HG03469 (cell line): ENCODE measurements around the gene SUGCT.
"Not testable (repeated sequence)": the region's sequence is repeated elsewhere in the genome, so short reads cannot be mapped to it uniquely, and the experiment has no call there.

ENCODE experiments used
- ATAC-seq: cut with Tn5 transposase; IDR thresholded peaks from one replicate; pipeline ENCODE4 v1.9.1; 2021; ENCODE audit warnings: mild to moderate bottlenecking, moderate library complexity, moderate number of reproducible peaks; ENCODE audit not compliant: unreplicated experiment

SUGCT gene

DNA sequence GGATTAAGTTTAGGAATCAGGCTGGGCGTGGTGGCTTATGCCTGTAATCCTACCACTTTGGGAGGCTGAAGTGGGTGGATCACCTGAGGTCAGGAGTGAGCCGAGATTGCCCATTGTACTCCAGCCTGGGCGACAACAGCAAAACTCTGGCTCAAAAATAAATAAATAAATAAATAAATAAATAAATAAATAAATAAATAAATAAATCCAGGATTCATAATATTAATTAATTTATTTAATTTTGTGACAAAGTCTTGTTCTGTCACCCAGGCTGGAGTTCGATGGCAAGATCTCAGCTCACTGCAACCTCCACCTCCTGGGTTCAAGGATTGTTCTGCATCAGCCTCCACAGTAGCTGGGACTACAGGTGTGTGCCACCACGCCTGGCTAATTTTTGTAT is 4.2 kb downstream of the SUGCT start:
- no peak for ATAC-seq

DNA sequence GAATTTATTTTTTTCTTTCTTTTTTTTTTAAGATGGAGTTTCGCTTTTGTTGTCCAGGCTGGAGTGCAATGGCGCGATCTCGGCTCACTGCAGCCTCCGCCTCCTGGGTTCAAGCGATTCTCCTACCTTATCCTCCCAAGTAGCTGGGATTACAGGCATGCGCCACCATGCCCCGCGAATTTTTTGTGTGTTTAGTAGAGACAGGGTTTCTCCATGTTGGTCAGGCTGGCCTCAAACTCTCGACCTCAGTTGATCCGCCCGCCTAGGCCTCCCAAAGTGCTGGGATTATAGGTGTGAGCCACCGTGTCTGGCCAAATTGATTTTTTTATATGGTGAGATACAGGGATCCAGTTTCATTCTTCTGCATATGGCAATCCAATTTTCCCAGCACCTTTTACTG is 5.1 kb downstream of the SUGCT start:
- ATAC-seq: not testable (repeated sequence)

DNA sequence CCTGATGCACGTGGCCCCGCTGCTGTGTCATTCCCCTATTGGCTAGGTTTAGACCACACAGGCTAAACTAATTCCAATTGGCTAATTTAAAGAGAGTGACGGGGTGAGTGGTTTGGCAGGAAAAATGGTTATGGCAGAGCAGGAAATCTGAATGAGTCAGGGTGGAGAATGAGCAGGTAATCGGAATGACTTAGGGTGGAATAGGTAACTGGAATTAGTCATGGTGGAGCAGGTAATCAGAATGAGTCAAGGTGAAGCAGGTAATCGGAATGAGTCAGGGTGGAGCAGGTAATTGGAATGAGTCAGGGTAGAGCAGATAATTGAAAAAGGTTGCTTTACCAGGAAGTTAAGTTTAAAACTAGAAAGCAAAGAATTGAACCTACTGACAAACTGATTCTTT is 7.1 kb downstream of the SUGCT start:
- ATAC-seq: not testable (repeated sequence)

DNA sequence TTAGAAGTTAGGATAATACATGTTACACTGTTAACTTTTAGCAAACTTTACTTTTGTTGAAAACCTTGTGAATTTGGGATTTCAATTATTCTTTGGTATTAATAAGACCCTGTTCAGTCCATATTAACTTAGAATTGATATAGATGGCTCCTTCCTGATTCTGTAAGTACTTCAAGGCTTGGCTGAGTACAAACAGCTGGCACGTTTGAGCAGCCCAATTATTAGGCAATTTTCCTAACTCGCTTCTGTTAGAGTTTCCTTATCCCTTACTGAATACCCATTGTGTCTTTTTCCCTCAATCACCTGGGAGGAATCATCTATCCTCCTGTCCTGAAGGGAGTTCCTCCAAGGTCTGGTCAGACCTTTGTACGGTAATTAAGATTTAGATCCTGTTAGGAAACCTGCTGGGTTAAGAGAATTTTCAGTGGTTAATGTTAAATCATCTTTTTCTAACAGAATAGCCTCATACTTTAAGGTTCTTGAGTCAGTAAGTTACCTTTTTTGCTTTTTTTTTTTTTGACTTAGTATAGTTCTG is 10.9 kb downstream of the SUGCT start:
- ATAC-seq: not testable (repeated sequence)

DNA sequence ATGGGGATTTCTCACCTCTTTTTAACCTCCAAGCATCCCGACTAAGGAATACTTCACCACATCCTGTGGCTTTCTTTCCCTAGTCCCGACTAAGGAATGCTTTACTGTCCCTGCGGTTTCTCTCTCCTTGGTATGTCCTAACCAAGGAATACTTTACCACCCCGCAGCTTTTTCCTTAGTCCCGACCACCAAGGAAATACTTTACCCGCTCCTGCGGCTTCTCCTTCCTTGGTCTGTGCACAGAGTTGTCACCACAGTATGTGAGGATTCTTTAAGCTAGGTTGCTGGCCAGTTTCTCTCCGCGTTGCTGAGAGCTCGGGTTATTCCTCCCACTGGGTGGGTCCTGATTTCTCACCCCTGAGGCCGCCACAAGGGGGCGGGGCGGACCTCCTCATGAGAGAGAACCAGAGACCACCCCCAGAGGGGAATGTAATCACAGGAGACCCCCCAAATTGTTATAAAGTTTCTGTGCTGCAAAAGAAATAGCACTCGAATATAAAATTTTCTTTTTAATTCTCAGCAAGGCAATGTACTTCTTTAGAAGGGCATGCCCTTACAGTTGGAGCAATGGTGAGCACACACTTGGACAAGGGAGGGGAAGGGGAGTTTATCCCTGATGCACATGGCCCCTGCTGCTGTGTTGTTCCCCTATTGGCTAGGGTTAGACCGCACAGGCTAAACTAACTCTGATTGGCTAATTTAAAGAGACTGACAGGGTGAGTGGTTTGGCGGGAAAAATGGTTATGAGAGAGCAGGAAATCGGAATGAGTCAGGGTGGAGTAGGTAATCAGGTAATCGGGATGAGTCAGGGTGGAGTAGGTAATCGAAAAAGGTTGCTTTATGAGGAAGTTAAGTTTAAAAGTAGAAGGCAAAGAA is 12.8 kb downstream of the SUGCT start:
- ATAC-seq: no peak

DNA sequence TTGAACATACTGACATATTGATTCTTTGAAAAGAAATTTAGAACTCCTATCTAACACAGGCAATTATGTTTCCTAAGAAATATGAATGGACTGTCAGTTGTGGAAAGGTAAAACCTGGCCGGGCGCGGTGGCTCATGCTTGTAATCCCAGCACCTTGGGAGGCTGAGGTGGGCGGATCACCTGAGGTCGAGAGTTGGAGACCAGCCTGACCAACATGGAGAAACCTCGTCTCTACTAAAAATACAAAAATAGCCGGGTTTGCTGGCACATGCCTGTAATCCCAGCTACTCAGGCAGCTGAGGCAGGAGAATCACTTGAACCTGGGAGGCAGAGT is 13.4 kb downstream of the SUGCT start:
- not testable (repeated sequence) for ATAC-seq

DNA sequence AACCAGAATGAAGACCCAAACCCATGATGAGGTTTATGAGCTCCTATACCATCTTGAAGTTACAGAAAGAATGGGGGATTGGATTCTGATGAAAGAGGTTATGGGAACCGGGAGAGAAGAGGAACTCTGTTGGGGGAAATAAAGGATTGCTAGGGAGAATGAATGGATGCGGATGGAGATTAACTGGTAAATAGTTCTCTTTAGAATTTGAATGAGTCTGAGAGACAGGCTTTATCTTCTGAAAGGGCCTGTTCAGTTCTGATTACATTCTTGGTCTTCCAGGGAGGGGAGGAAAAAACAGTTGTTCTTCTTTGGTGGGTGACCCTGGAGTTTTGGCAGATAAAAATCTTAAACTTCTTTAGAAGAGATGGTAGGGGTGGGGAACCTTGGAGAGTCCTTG is 13.9 kb downstream of the SUGCT start:
- ATAC-seq: no peak

DNA sequence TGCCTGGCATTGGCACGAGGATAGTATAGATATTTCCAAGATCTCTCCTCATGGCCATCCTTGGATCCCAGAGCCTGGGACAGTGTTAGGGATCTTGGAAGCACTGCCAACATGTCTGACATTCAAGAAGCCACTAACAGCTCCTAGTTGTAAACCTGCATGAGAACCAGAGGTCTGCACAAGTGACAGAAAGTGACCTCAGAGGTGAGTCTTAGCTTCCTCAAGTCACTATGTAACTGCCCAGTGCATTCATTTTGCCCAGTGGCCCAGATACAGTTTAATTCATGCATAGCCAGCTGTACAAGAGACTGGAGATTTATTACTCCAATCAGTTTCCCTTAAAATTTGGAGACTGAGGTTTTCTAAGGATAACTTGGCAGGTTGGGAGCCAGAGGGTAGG is 16.7 kb downstream of the SUGCT start:
- no peak for ATAC-seq

DNA sequence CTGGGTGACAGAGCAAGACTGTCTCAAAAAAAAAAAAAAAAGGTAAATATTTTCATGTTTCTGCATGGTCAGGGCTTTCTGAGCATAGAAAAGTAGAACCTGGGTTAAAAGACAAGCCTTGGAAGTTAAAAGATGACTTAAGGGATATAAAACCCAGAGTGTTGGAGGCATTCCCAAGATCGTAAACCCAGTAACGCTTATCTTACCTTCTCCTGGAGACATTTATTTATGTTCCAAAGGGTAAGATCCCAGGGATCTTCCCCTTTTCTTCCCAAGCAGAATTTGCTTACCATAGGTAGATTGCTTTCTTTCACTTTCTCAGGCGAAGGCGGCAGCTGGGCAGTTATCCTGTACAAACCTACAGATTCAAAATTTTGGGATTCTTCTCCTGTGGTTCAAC is 22.2 kb downstream of the SUGCT start:
- no peak for ATAC-seq

DNA sequence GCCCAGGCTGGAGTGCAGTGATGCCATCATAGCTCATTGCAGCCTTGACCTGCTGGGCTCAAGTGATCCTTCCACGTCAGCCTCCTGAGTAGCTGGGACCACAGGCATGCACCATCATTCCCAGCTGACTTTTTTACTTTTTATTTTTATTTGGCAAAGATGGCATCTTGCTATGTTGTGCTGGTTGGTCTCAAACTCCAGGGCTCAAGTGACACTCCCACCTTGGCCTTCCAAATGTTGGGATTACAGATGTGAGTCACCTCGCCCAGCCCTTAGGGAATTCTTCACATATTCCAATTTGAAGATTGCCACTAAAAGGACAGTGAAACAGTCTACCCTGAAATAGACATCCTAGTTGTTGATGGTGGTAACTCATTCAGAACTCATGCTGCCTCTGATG is 27.7 kb downstream of the SUGCT start:
- no peak for ATAC-seq

DNA sequence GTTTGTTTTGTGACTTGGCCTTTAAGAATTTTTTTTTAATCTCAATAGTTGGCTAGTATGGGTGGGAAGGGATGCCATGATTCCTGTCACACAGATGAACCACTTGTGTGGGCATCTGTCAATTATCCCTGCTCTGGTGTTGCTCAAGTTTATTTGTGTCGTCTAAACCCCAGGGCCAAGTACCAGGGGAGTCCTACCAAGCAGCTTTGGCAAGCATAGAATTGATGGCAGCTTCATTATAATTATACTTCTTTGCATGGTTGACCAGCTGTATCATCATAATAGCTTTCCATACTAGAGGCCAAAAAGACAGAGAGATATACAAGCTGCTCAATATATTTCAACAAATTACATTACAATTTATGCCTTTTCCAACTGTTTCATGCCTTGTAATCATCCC is 30.4 kb downstream of the SUGCT start:
- ATAC-seq: no peak

DNA sequence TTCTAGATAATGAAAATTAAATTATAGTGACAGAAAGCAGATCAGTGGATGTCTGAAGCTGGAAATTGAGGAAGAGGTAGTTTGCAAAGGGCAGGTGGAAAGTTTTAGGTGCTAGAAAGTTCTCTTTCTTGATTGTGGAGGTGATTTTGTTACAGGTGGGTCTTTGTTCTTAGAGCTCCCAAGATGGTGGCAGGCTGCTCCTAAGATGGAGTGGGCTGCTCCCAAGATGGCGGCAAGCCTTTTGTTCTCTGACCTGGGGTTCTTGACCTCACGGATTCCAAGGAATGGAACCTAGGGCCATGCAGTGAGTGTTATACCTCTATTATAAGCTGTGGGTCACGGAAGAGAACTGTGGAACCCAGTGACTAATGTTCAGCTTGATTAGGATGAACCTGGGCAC is 32.5 kb downstream of the SUGCT start:
- ATAC-seq: no peak

DNA sequence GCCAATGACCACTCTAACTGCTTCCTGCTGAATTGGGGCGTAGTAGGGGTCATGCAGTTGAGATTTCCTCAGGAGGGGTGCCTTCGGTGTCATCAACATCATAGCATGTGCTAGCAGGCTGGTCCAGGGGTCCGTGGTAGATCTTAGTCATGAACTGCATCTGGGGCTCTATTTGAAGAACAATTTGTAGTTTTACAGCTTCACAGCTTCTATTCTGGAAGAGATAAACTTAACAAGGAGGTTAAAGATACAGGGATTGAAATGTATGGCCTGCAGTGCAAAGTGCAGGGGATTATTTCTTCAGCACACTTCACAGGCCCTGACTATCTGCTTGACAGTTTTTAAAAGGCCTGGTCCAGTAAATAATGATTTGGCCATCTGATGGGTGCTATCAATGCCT is 33.5 kb downstream of the SUGCT start:
- ATAC-seq: not testable (repeated sequence)

DNA sequence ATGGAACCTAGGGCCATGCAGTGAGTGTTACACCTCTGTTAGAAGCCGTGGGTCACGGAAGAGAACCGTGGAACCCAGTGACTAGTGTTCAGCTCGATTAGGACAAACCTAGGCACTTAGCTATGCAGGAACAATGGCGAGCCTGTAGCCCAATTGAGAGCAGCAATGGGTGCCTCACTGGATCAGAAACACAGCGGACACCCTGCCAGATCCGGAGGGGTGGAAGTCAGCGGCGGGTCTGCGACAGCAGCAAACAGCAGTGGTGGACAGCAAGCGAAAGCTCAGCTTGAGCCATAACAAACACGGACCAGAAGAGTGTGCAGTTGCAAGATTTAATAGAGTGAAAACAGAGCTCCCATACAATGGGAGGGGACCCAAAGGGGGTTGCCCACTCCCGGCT is 38.3 kb downstream of the SUGCT start:
- ATAC-seq: not testable (repeated sequence)

DNA sequence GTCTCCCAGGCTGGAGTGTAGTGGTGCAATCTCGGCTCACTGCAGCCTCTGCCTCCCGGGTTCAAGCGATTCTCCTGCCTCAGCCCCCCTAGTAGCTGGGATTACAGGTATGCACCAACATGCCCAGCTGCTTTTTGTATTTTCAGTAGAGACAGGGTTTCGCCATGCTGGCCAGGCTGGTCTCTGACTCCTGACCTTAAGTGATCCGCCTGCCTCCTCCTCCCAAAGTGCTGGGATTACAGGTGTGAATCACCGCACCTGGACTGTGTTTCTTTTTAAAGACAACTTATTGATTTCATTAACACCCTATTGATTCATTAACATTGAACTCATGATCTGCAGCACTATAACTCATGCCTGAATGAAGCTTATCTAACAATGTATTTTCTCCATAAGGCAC is 40.5 kb downstream of the SUGCT start:
- not testable (repeated sequence) for ATAC-seq

DNA sequence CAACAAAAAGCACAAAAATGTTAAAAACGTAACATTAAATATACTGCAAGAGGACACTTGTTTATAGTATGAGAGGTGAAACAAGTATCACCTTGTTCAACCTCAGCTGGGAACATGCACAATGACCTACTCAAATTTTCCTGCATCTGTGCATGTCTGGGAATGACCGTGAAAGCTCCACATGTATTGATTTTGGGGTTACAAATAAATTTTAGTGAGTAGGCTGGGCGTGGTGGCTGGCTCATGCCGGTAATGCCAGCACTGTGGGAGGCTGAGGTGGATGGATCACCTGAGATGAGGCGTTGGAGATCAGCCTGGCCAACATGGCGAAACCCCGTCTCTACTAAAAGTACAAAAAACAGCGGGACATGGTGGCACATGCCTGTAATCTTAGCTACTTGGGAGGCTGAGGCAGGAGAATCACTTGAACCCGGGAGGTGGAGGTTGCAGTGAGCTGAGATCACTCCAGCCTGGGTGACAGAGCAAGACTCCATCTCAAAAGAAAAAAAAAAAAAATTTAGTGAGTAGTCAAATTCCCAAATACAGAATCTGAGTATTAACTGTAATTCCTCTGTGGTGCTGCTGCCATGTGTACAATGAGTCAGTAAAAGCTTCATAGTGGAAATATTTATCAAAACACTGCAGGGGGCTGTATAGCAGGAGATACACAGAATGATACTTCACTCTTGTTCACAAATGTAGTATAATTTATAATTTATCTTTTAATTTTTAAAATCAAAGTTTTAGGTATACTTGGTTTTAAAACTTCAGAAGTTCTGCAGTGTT is 41.1 kb downstream of the SUGCT start:
- ATAC-seq: no peak

DNA sequence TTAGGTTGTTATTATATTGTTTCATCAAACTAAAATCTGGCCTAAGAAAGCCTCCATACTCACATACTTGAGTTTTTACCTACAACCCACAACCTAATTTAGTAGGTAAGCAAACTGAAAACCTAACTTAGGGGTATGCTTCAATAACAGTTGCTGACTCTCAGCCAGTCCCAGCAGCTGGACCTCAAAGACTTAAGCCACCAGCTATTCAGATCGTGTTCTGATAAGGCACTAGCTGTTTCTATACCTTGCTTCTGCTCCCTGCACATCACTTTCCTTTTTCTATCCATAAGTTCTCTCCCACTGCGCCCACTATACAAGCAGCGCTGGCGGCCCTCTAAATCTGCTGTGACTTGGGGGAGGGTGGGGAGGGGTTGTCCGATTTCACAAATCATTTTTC is 42.3 kb downstream of the SUGCT start:
- no peak for ATAC-seq

DNA sequence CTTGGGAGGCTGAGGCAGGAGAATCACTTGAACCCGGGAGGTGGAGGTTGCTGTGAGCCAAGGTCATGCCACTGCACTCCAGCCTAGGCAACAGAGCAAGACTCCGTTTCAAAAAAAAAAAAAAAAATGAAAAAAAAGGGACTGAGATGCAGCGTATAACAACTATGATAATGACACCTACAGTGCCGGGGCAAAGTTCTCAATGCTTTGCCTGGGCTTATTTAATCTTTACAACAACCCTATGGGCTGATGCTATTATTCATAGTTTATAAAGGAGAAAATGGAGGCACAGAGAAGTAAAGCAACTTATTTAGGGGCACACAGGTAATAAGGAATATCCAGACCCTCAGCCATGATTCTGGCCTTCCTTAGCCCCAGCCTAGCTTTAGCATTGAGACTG is 47.6 kb downstream of the SUGCT start:
- ATAC-seq: no peak

DNA sequence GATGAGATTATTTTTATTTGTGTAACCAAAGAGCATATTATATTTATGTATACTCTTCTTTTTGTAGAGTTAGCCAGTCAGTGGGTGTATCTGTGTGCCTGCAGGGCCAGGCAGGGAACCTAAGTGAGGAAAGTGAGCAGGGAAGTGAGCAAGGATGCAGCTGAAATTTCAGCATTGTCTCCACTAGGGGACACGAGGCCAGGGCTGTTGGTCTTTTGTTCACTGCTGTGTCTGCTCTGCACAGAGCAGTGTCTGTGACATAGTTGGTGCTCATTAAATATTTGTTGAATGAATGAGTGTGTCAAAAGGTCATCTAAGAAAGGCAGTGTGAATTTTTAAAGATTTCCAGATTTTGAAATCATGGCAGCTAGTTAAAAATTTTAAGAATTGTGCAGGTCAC is 51.8 kb downstream of the SUGCT start:
- ATAC-seq: no peak

DNA sequence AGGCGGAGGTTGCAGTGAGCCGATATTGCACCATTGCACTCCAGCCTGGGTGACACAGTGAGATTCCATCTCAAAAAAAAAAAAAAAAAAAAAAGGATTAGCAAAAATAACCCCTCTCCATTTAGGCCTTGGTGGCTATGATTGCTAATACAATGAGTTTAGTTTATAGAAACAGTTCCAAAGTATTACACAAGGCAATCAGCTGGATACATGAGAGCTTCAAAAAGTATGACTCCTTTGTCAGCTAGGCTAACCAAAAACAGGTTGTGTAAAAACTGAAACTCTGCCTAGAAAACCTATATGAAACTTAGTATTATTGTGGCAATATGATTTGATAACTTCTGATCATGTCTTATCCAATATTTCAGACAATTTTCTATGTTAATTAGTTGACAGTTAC is 57.2 kb downstream of the SUGCT start:
- ATAC-seq: no peak

DNA sequence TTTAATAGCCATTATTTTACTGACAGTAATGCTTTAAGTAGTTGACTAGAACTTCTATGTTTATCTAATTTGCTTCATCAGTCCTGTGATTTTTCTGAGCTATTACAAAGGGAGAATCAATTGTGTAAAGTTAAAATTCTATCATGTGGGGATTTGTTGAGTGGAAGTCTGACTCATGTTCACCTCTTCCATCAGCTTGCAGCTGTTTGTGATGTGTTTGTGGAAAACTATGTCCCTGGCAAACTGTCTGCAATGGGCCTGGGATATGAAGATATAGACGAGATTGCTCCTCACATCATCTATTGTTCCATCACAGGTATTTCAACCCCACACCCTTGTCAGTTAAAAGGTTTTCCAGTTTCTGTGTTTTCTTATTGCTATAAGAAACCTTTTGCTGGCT is 59.9 kb downstream of the SUGCT start:
- ATAC-seq: no peak

DNA sequence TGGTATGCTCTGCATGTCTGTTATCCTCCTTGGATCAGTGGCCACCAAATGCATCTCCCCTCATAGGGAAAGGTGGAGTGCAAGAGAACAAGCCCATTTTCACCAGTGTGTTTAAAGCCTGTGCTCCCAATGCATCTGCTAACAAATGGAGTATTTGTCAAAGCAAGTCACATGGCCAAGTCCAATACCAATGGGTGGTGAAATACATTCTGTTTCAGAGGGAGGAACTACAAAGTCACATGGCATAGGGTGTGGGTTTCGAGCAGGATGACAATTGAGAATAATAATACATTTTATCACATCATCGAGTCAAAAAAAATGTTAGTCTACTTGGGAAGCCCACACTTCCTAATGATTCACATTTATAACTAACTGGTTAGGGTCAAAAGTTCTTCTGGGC is 62.7 kb downstream of the SUGCT start:
- ATAC-seq: no peak
